PC-3 (cell line): ENCODE data around the gene MCTP2.

Experiments used
- EZH2 ChIP-seq: fragments of 300-600 bp; sonication (generic); IDR thresholded peaks from one replicate; pipeline ENCODE4 v1.6.1; 2017; ENCODE audit warnings: antibody characterized with exemption, mild to moderate bottlenecking, low read length; ENCODE audit not compliant: unreplicated experiment
- EZH2phosphoT487 ChIP-seq: fragments of 300-600 bp; sonication (generic); IDR thresholded peaks from 2 replicates; pipeline ENCODE4 v1.6.1; 2018; ENCODE audit warnings: mild to moderate bottlenecking, antibody characterized with exemption, low read length, borderline replicate concordance
- TF ChIP-seq, protein P1 (sequence below): fragments of 300-600 bp; sonication (generic); conservative IDR thresholded peaks from 2 replicates; pipeline ENCODE4 v1.5.1; 2017; ENCODE audit warnings: antibody characterized with exemption, low read depth, mild to moderate bottlenecking, low read length

DNA sequence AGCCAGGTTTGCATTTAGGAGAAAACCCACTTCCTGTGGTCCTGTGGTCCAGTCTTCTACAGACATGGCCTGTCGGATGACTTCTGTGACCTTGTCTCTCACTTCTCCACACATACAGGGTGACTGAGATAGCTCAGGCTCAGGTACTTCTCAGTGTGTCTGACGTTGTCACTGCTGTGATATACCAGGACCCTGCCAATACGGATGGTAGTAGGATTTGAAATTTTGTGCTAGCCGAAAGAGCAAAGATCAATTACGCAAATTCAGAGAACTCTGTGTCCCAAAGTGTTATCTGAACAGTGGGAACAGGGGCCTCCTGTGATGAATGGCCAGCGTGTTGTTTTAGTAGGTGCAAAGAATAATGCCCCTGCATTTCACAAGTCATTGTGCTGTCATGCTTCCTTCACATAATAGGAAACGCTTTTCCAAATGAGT, 128.9 kb downstream of the MCTP2 start:
- TF ChIP-seq, protein P1, sequence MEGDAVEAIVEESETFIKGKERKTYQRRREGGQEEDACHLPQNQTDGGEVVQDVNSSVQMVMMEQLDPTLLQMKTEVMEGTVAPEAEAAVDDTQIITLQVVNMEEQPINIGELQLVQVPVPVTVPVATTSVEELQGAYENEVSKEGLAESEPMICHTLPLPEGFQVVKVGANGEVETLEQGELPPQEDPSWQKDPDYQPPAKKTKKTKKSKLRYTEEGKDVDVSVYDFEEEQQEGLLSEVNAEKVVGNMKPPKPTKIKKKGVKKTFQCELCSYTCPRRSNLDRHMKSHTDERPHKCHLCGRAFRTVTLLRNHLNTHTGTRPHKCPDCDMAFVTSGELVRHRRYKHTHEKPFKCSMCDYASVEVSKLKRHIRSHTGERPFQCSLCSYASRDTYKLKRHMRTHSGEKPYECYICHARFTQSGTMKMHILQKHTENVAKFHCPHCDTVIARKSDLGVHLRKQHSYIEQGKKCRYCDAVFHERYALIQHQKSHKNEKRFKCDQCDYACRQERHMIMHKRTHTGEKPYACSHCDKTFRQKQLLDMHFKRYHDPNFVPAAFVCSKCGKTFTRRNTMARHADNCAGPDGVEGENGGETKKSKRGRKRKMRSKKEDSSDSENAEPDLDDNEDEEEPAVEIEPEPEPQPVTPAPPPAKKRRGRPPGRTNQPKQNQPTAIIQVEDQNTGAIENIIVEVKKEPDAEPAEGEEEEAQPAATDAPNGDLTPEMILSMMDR = no peak
- TF ChIP-seq EZH2 = no peak
- TF ChIP-seq EZH2phosphoT487 = no peak
